Measurements from ENCODE around the gene ROBO1.

The ROBO1 gene

DNA sequence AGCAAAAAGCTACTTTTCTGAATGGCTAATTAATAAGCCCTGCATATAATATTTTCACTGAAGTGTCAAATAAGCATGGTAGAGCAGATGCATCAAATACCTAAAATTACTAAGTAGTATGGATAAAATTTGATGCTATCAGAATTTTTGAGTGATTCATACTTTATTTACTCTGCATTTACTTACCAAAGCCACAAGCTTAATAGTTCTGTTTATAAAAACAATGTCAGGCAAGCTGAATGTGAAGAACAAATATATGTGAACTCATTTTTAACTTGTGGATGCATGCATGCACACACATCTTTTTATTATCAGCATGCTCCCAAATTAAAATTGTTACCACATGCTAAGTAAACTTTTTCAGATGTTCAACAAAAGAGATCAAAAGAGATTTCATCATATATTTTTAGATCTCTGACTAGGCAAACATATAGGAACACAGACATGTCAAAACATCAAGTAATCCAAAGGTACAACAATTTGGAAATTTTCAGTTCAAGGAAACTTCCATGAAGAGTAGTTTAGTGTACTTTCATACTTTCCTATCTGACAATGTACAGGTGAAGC is 969.4 kb downstream of the ROBO1 start:
- H3K4me2 ChIP-seq (ENCODE audit: low read depth, low read length, poor library complexity, severe bottlenecking): no peak overlapping the region
- TF ChIP-seq CTCF (IDR thresholded peaks at IDR 0.05; ENCODE audit: insufficient read depth, low read length, poor library complexity, severe bottlenecking) (no peak), EZH2phosphoT487 (conservative IDR thresholded peaks at IDR 0.05; ENCODE audit: low read length) (no peak)
- no peak overlapping the region for H3K4me3 ChIP-seq (ENCODE audit: insufficient read depth, low read length, poor library complexity, severe bottlenecking)
- no peaks in the 10 kb centered on the region for H3K36me3 ChIP-seq (ENCODE audit: low read length)
- H3K9me3 ChIP-seq (ENCODE audit: insufficient read depth, low read length): no peaks in the 10 kb centered on the region
- H3F3A ChIP-seq (ENCODE audit: insufficient read depth): no peaks in the 10 kb centered on the region
- H3K9ac ChIP-seq (ENCODE audit: low read length): no peak overlapping the region
- no peaks in the 10 kb centered on the region for H4K20me1 ChIP-seq (ENCODE audit: low read depth, low read length)
- H3K79me2 ChIP-seq (ENCODE audit: insufficient read depth, low read length): no peaks in the 10 kb centered on the region
- H3K27me3 ChIP-seq (ENCODE audit: low read length): no peaks in the 10 kb centered on the region
- no peak overlapping the region for H2AFZ ChIP-seq (ENCODE audit: low read depth, low read length, severe bottlenecking)
- H3K27ac ChIP-seq (ENCODE audit: low read depth, low read length): no peak overlapping the region
- no peaks in the 10 kb centered on the region for H3K9me2 ChIP-seq (replicated peaks; ENCODE audit: insufficient read depth, low read length)

DNA sequence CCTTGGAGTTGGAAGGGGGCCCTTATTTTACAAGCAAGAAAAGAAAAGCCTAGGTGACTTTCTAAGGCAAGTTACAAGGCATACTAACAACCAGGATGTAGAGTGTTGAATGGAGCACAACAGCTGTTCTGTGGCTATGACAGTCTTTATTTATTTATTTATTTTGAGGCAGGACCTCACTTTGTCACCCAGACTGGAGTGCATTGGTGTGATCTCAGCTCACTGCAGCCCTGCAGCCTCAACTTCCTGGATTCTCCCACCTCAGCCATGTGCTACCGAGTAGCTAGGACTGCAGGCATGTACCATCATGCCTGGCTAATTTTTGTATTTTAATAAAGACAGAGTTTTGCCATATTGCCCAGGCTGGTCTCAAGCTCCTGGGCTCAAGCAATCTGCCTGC is 973.4 kb downstream of the ROBO1 start:
- H3K36me3 ChIP-seq (ENCODE audit: low read length): no peaks in the 10 kb centered on the region
- no peak overlapping the region for H2AFZ ChIP-seq (ENCODE audit: low read depth, low read length, severe bottlenecking)
- TF ChIP-seq CTCF (IDR thresholded peaks at IDR 0.05; ENCODE audit: insufficient read depth, low read length, poor library complexity, severe bottlenecking): no peak
- no peak for TF ChIP-seq EZH2phosphoT487 (conservative IDR thresholded peaks at IDR 0.05; ENCODE audit: low read length)

DNA sequence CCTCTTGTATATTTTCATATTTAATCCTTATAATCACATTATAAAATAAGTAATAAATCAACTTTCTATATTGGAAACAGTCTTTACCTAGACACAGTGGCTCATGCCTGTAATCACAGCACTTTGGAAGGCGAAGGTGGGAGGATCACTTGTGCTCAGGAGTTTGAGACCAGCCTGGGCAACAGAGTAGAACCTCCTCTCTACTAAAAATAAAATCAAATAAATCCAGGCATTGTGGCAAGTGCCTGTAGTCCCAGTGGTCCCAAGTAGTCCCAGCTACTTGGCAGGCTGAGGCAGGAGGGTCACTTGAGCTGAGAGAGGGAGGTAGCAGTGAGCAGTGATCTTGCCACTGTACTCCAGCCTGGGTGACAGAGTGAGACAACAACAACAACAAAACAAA is 975.1 kb downstream of the ROBO1 start:
- Histone ChIP-seq H3K9me2 (replicated peaks; ENCODE audit: insufficient read depth, low read length) (no peaks in the 10 kb centered on the region), H3K4me2 (ENCODE audit: low read depth, low read length, poor library complexity, severe bottlenecking) (no peak overlapping the region), H3K9me3 (ENCODE audit: insufficient read depth, low read length) (no peaks in the 10 kb centered on the region), H4K20me1 (ENCODE audit: low read depth, low read length) (no peaks in the 10 kb centered on the region), H3K27me3 (ENCODE audit: low read length) (no peaks in the 10 kb centered on the region), H3F3A (ENCODE audit: insufficient read depth) (no peaks in the 10 kb centered on the region), H2AFZ (ENCODE audit: low read depth, low read length, severe bottlenecking) (no peak overlapping the region), H3K36me3 (ENCODE audit: low read length) (no peaks in the 10 kb centered on the region), H3K4me3 (ENCODE audit: insufficient read depth, low read length, poor library complexity, severe bottlenecking) (no peak overlapping the region), H3K9ac (ENCODE audit: low read length) (no peak overlapping the region), H3K79me2 (ENCODE audit: insufficient read depth, low read length) (no peaks in the 10 kb centered on the region), H3K27ac (ENCODE audit: low read depth, low read length) (no peak overlapping the region)
- no peak for TF ChIP-seq CTCF (IDR thresholded peaks at IDR 0.05; ENCODE audit: insufficient read depth, low read length, poor library complexity, severe bottlenecking)
- no peak for TF ChIP-seq EZH2phosphoT487 (conservative IDR thresholded peaks at IDR 0.05; ENCODE audit: low read length)

More for the DNA sequence above, 973.4 kb downstream of the ROBO1 start:
- Histone ChIP-seq H3K4me2 (ENCODE audit: low read depth, low read length, poor library complexity, severe bottlenecking) (no peak overlapping the region), H3K27me3 (ENCODE audit: low read length) (no peaks in the 10 kb centered on the region), H3K27ac (ENCODE audit: low read depth, low read length) (no peak overlapping the region), H3K9me2 (replicated peaks; ENCODE audit: insufficient read depth, low read length) (no peaks in the 10 kb centered on the region), H3K79me2 (ENCODE audit: insufficient read depth, low read length) (no peaks in the 10 kb centered on the region), H3K9me3 (ENCODE audit: insufficient read depth, low read length) (no peaks in the 10 kb centered on the region), H4K20me1 (ENCODE audit: low read depth, low read length) (no peaks in the 10 kb centered on the region), H3F3A (ENCODE audit: insufficient read depth) (no peaks in the 10 kb centered on the region), H3K9ac (ENCODE audit: low read length) (no peak overlapping the region), H3K4me3 (ENCODE audit: insufficient read depth, low read length, poor library complexity, severe bottlenecking) (no peak overlapping the region)
